Fibroblast of mammary gland (primary cell): ENCODE measurements around the gene PCDHGC5.

Experiments used
- DNase-seq: peaks from one replicate; pipeline ENCODE4 v3.0.0-alpha.2; 2010; ENCODE audit warnings: low read depth
- H3K4me3 ChIP-seq: 2 replicates; pipeline ENCODE4 v1.5.1; 2011; ENCODE audit warnings: low read depth, mild to moderate bottlenecking, low read length, moderate library complexity; ENCODE audit not compliant: control insufficient read depth
- CTCF ChIP-seq: conservative IDR thresholded peaks from 2 replicates; pipeline ENCODE4 v1.5.1; 2011; ENCODE audit warnings: low read depth, low read length, inconsistent platforms; ENCODE audit not compliant: control insufficient read depth, insufficient read depth

The PCDHGC5 gene

GRCh38 chr5:141488591-141489561 is at the start of gene PCDHGC5:
TSS of gene PCDHGC5 (plus strand) at chr5:141489081. CDS start at chr5:141489241, 160 bp downstream.
- H3K4me3 ChIP-seq, result peak within 1 kb of the TSS; percentile 33
- no peak for TF ChIP-seq CTCF
- peak; percentile 89 for DNase-seq

GRCh38 chr5:141439411-141440141 is 49.3 kb upstream of the PCDHGC5 start:
- no peak for DNase-seq
- TF ChIP-seq CTCF, result no peak

GRCh38 chr5:141440341-141440740 is 48.5 kb upstream of the PCDHGC5 start:
- DNase-seq, result no peak
- no peak overlapping the region for H3K4me3 ChIP-seq
- TF ChIP-seq CTCF, result no peak

More at GRCh38 chr5:141439411-141440141, 49.3 kb upstream of the PCDHGC5 start:
- H3K4me3 ChIP-seq, result no peak overlapping the region

- TF ChIP-seq CTCF, result no peak
- DNase-seq, result no peak
Observed at GRCh38 chr5:141441571-141442170, 47.2 kb upstream of the PCDHGC5 start.

GRCh38 chr5:141465351-141465750 is 23.5 kb upstream of the PCDHGC5 start:
- TF ChIP-seq CTCF, result no peak
- H3K4me3 ChIP-seq, result no peak overlapping the region
- no peak for DNase-seq

More at GRCh38 chr5:141441571-141442170, 47.2 kb upstream of the PCDHGC5 start:
- H3K4me3 ChIP-seq, result no peak overlapping the region

- H3K4me3 ChIP-seq, result peak within 1 kb of the TSS; percentile 93
- DNase-seq, result peak; percentile 95
- TF ChIP-seq CTCF, result no peak
Observed at GRCh38 chr5:141475625-141476131, 13.2 kb upstream of the PCDHGC5 start, which contains the start of gene PCDHGC3. TSS of gene PCDHGC3 (plus strand) at chr5:141475966. CDS start at chr5:141476117, 151 bp downstream.
